Kidney epithelial cell (primary cell): ENCODE data around the gene POLR2F. TPM values are rescaled to one million over a fixed set of nuclear protein-coding genes. Genes with fewer than 3 reads are reported as not detected.

ENCODE experiments used
- DNase-seq: peaks from one replicate; pipeline ENCODE4 v3.0.0-alpha.2; 2010; ENCODE audit warnings: low read depth
- H3K27me3 ChIP-seq: 2 replicates; pipeline ENCODE4 v1.6.0; 2011; ENCODE audit warnings: low read length; ENCODE audit not compliant: control insufficient read depth, insufficient read depth
- H3K36me3 ChIP-seq: 2 replicates; pipeline ENCODE4 v1.5.1; 2011; ENCODE audit warnings: low read length; ENCODE audit not compliant: control insufficient read depth, insufficient read depth
- H3K4me3 ChIP-seq: 2 replicates; pipeline ENCODE4 v1.5.1; 2011; ENCODE audit warnings: low read depth, mild to moderate bottlenecking, control low read depth, low read length
- CTCF ChIP-seq: IDR thresholded peaks from 2 replicates; pipeline ENCODE4 v1.5.1; 2011; ENCODE audit warnings: mild to moderate bottlenecking, moderate library complexity, low read length, control low read depth, inconsistent platforms; ENCODE audit not compliant: insufficient read depth, poor library complexity, severe bottlenecking
- total RNA-seq: library from RNA; depleted of rRNA; stranded (reverse); fragments of >200 nt; gene quantifications from 2 replicates; pipeline ENCODE4 v1.2.3, GENCODE V29; 2015

POLR2F gene
- total RNA-seq, 1 donor from 2014 or later = 79.8 TPM

GRCh38 chr22:37931893-37932389 lies 21.6 kb upstream of the POLR2F start:
- Histone ChIP-seq H3K4me3 (no peak overlapping the region), H3K36me3 (peaks cover 4% of the 10 kb centered on the region), H3K27me3 (no peaks in the 10 kb centered on the region)
- TF ChIP-seq CTCF = no peak
- no peak for DNase-seq

GRCh38 chr22:37932401-37932800 lies 21.1 kb upstream of the POLR2F start:
- H3K36me3 ChIP-seq = peaks cover 4% of the 10 kb centered on the region
- no peak for DNase-seq
- no peaks in the 10 kb centered on the region for H3K27me3 ChIP-seq
- H3K4me3 ChIP-seq = no peak overlapping the region
- TF ChIP-seq CTCF = no peak

GRCh38 chr22:37932821-37933578 lies 20.5 kb upstream of the POLR2F start:
- no peak for DNase-seq
- H3K36me3 ChIP-seq = peaks cover 5% of the 10 kb centered on the region
- no peaks in the 10 kb centered on the region for H3K27me3 ChIP-seq
- TF ChIP-seq CTCF = no peak
- no peak overlapping the region for H3K4me3 ChIP-seq

- no peak overlapping the region for H3K4me3 ChIP-seq
- peaks cover 5% of the 10 kb centered on the region for H3K36me3 ChIP-seq
- H3K27me3 ChIP-seq = no peaks in the 10 kb centered on the region
- peak; percentile 99 for TF ChIP-seq CTCF
- peak; percentile 56 for DNase-seq
Measured at GRCh38 chr22:37933711-37934376, 19.7 kb upstream of the POLR2F start.

GRCh38 chr22:37940698-37941376 lies 12.7 kb upstream of the POLR2F start:
- no peak for TF ChIP-seq CTCF
- no peaks in the 10 kb centered on the region for H3K27me3 ChIP-seq
- H3K36me3 ChIP-seq = peaks cover 5% of the 10 kb centered on the region
- DNase-seq = no peak
- H3K4me3 ChIP-seq = no peak overlapping the region
